ENCODE data around the gene EGFL6. TPM values are rescaled to one million over a fixed set of nuclear protein-coding genes. Genes with fewer than 3 reads are reported as not detected.

EGFL6 gene
- 0.11 TPM for polyA plus RNA-seq (2013, experiment 1 of 2)
- polyA plus RNA-seq (2013, experiment 2 of 2): 0.07 TPM

DNA sequence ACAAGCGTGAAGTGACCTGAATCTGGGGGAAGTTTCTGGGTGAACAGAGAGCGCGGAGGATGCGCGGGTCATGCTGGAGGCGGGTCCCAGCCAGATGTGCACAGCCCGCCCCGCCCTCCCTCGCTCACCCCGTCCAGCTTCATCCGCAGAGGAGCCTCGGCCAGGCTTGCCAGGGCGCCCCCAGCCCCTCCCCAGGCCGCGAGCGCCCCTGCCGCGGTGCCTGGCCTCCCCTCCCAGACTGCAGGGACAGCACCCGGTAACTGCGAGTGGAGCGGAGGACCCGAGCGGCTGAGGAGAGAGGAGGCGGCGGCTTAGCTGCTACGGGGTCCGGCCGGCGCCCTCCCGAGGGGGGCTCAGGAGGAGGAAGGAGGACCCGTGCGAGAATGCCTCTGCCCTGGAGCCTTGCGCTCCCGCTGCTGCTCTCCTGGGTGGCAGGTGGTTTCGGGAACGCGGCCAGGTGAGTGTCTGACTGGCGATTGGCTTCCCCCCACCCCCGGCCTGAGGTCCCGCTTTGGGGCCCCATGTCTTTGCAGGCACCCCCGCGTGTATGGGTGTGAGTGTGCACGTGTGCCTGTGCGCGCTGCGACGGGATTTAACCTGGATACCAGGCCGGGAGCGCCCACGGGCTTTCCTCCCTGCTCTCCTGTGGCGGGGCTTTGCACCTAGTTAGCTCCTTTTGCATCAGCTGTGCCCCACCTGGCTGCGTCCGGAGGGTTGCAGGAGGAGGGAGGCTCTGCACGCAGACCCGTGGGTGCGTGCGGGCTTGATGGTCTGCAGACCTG lies at the start of gene EGFL6:
Gene EGFL6 (plus strand): TSS at position 123 of the 782 bp plus-strand sequence. CDS start 261 bp downstream, at position 384.
- H3K27me3 ChIP-seq (ENCODE audit: insufficient read depth, low read length, poor library complexity): peaks cover 14% of the 10 kb centered on the region
- no CpG with 5 or more reads among the region's 57 CpGs for WGBS (ENCODE audit: extremely low coverage, insufficient coverage, low lambda C conversion rate)
- no peak within 1 kb of the TSS for H4K5ac ChIP-seq (ENCODE audit: low read length)
- H3K23ac ChIP-seq (ENCODE audit: low read length): no peak within 1 kb of the TSS
- no peak within 1 kb of the TSS for H2BK15ac ChIP-seq (replicated peaks; ENCODE audit: low read depth)
- no peaks in the 10 kb centered on the region for H3K36me3 ChIP-seq (ENCODE audit: control insufficient read depth, insufficient read depth, low read length)
- H3K79me2 ChIP-seq (ENCODE audit: control insufficient read depth, insufficient read depth, low read length): no peaks in the 10 kb centered on the region
- peak; percentile 11 for DNase-seq
- no peak within 1 kb of the TSS for H3K4me3 ChIP-seq (ENCODE audit: low read length)
- no peak within 1 kb of the TSS for H2AK5ac ChIP-seq (ENCODE audit: low read length)
- no peak within 1 kb of the TSS for H2BK120ac ChIP-seq (ENCODE audit: low read depth, low read length)
- no peaks in the 10 kb centered on the region for H3K4me1 ChIP-seq (ENCODE audit: control insufficient read depth, low read depth, low read length)
- H2BK5ac ChIP-seq (ENCODE audit: low read length): no peak within 1 kb of the TSS
- H3K18ac ChIP-seq (ENCODE audit: low read length): no peak within 1 kb of the TSS
- no peak within 1 kb of the TSS for H3K27ac ChIP-seq (ENCODE audit: low read depth, low read length)
- no peak within 1 kb of the TSS for H3K4ac ChIP-seq (ENCODE audit: low read depth, low read length)
- no peak within 1 kb of the TSS for H3K56ac ChIP-seq (ENCODE audit: low read length)
- H4K8ac ChIP-seq (ENCODE audit: low read depth, low read length): no peak within 1 kb of the TSS
- no peak within 1 kb of the TSS for H3K9ac ChIP-seq (ENCODE audit: low read length)
- H3K4me2 ChIP-seq (ENCODE audit: low read length): peak within 1 kb of the TSS; percentile 11
- no peaks in the 10 kb centered on the region for H3K79me1 ChIP-seq (ENCODE audit: low read length)

DNA sequence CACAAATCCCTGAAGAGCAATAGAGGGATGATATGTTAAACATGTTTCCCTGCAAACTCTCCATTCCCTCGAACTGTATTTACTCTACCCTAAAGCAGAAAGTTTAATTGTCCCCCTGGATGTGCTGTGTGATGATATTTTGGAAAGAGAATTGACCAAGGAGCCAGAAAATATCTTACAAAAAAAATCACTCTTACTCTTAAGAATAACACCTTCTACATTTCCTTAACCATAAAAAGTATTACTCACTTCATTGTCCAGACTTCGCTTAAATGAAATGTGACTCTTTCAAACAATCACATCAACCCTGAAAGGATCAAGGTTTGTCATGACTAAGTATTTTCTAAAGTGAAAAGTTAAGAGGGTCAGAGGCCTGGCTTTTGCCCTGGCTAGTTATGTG lies 49.0 kb upstream of the EGFL6 start:
- Histone ChIP-seq H3K27me3 (ENCODE audit: insufficient read depth, low read length, poor library complexity) (no peaks in the 10 kb centered on the region), H3K79me2 (ENCODE audit: control insufficient read depth, insufficient read depth, low read length) (no peaks in the 10 kb centered on the region), H3K18ac (ENCODE audit: low read length) (no peak overlapping the region), H3K4me2 (ENCODE audit: low read length) (no peak overlapping the region), H3K36me3 (ENCODE audit: control insufficient read depth, insufficient read depth, low read length) (no peaks in the 10 kb centered on the region), H3K4me1 (ENCODE audit: control insufficient read depth, low read depth, low read length) (no peaks in the 10 kb centered on the region), H3K4me3 (ENCODE audit: low read length) (no peak overlapping the region), H2BK15ac (replicated peaks; ENCODE audit: low read depth) (no peak overlapping the region), H2BK5ac (ENCODE audit: low read length) (no peak overlapping the region), H4K5ac (ENCODE audit: low read length) (no peak overlapping the region), H2AK5ac (ENCODE audit: low read length) (no peak overlapping the region), H3K4ac (ENCODE audit: low read depth, low read length) (no peak overlapping the region), H4K8ac (ENCODE audit: low read depth, low read length) (no peak overlapping the region), H3K23ac (ENCODE audit: low read length) (no peak overlapping the region), H3K9ac (ENCODE audit: low read length) (no peak overlapping the region), H3K56ac (ENCODE audit: low read length) (no peak overlapping the region), H3K27ac (ENCODE audit: low read depth, low read length) (no peak overlapping the region), H3K79me1 (ENCODE audit: low read length) (no peaks in the 10 kb centered on the region), H2BK120ac (ENCODE audit: low read depth, low read length) (no peak overlapping the region)
- DNase-seq: no peak
- no CpG with 5 or more reads among the region's 2 CpGs for WGBS (ENCODE audit: extremely low coverage, insufficient coverage, low lambda C conversion rate)

DNA sequence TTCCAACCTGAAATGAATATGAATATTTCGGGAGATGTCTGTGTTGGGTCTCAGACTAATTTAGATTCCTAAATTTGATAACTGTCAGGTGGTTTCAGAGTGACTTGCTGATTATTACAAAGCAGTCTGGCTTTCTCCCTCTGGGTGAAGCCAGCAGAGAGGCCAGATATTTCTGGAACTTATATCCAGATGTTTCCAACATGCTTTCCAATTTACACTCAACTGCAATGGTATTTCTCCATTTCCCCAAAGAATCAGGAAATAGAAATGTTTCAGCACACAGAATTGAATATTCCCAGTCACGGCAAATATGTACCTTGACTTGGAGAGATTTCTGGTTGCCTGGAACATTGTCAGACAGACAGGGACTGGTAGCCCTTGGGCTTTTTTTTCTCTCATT lies 48.5 kb upstream of the EGFL6 start:
- H2AK5ac ChIP-seq (ENCODE audit: low read length): no peak overlapping the region
- no peak overlapping the region for H2BK15ac ChIP-seq (replicated peaks; ENCODE audit: low read depth)
- no peak overlapping the region for H3K9ac ChIP-seq (ENCODE audit: low read length)
- H3K4me3 ChIP-seq (ENCODE audit: low read length): no peak overlapping the region
- H3K23ac ChIP-seq (ENCODE audit: low read length): no peak overlapping the region
- no peaks in the 10 kb centered on the region for H3K79me2 ChIP-seq (ENCODE audit: control insufficient read depth, insufficient read depth, low read length)
- no peak overlapping the region for H2BK120ac ChIP-seq (ENCODE audit: low read depth, low read length)
- H2BK5ac ChIP-seq (ENCODE audit: low read length): no peak overlapping the region
- no peak overlapping the region for H3K27ac ChIP-seq (ENCODE audit: low read depth, low read length)
- WGBS (ENCODE audit: extremely low coverage, insufficient coverage, low lambda C conversion rate): no CpG with 5 or more reads among the region's 2 CpGs
- no peaks in the 10 kb centered on the region for H3K4me1 ChIP-seq (ENCODE audit: control insufficient read depth, low read depth, low read length)
- no peak overlapping the region for H4K5ac ChIP-seq (ENCODE audit: low read length)
- H3K56ac ChIP-seq (ENCODE audit: low read length): no peak overlapping the region
- H4K8ac ChIP-seq (ENCODE audit: low read depth, low read length): no peak overlapping the region
- no peaks in the 10 kb centered on the region for H3K36me3 ChIP-seq (ENCODE audit: control insufficient read depth, insufficient read depth, low read length)
- H3K27me3 ChIP-seq (ENCODE audit: insufficient read depth, low read length, poor library complexity): no peaks in the 10 kb centered on the region
- H3K4ac ChIP-seq (ENCODE audit: low read depth, low read length): no peak overlapping the region
- H3K79me1 ChIP-seq (ENCODE audit: low read length): no peaks in the 10 kb centered on the region
- no peak overlapping the region for H3K18ac ChIP-seq (ENCODE audit: low read length)
- H3K4me2 ChIP-seq (ENCODE audit: low read length): no peak overlapping the region
- DNase-seq: no peak

DNA sequence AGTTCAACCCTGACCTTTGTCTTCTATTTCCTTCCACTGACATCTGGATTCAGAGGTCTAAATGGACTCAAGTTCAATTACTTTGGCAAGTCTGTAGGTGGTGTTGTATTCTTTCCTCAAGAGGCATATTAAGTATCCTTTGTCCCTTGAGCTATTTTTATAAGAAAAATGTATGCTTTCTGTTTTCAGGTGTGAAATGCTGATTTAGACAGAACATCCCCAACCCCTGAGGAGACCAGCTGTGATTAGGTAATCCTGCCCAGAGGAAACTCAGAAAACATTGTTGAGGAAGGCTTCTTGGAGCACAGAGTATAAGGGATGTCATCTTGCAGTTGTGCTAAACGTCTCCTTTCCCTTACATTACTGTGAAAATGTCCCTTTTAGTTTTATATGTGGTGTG lies 46.6 kb upstream of the EGFL6 start:
- no peaks in the 10 kb centered on the region for H3K79me1 ChIP-seq (ENCODE audit: low read length)
- H3K27ac ChIP-seq (ENCODE audit: low read depth, low read length): no peak overlapping the region
- H2BK15ac ChIP-seq (replicated peaks; ENCODE audit: low read depth): no peak overlapping the region
- no peak overlapping the region for H2AK5ac ChIP-seq (ENCODE audit: low read length)
- no peak overlapping the region for H3K4ac ChIP-seq (ENCODE audit: low read depth, low read length)
- no peak overlapping the region for H4K8ac ChIP-seq (ENCODE audit: low read depth, low read length)
- H3K23ac ChIP-seq (ENCODE audit: low read length): no peak overlapping the region
- no peak overlapping the region for H2BK5ac ChIP-seq (ENCODE audit: low read length)
- DNase-seq: no peak
- WGBS (ENCODE audit: extremely low coverage, insufficient coverage, low lambda C conversion rate): no CpG with 5 or more reads among the region's 1 CpG
- no peak overlapping the region for H3K4me2 ChIP-seq (ENCODE audit: low read length)
- H4K5ac ChIP-seq (ENCODE audit: low read length): no peak overlapping the region
- H2BK120ac ChIP-seq (ENCODE audit: low read depth, low read length): no peak overlapping the region
- no peaks in the 10 kb centered on the region for H3K79me2 ChIP-seq (ENCODE audit: control insufficient read depth, insufficient read depth, low read length)
- no peaks in the 10 kb centered on the region for H3K27me3 ChIP-seq (ENCODE audit: insufficient read depth, low read length, poor library complexity)
- H3K9ac ChIP-seq (ENCODE audit: low read length): no peak overlapping the region
- no peak overlapping the region for H3K4me3 ChIP-seq (ENCODE audit: low read length)
- no peak overlapping the region for H3K56ac ChIP-seq (ENCODE audit: low read length)
- H3K4me1 ChIP-seq (ENCODE audit: control insufficient read depth, low read depth, low read length): no peaks in the 10 kb centered on the region
- H3K18ac ChIP-seq (ENCODE audit: low read length): no peak overlapping the region
- H3K36me3 ChIP-seq (ENCODE audit: control insufficient read depth, insufficient read depth, low read length): no peaks in the 10 kb centered on the region

GRCh38 chrX:13533726-13534125 lies 35.7 kb upstream of the EGFL6 start:
- Histone ChIP-seq H3K4me3 (ENCODE audit: low read length) (no peak overlapping the region), H3K79me1 (ENCODE audit: low read length) (no peaks in the 10 kb centered on the region), H3K18ac (ENCODE audit: low read length) (no peak overlapping the region), H3K27me3 (ENCODE audit: insufficient read depth, low read length, poor library complexity) (no peaks in the 10 kb centered on the region), H3K23ac (ENCODE audit: low read length) (no peak overlapping the region), H3K36me3 (ENCODE audit: control insufficient read depth, insufficient read depth, low read length) (no peaks in the 10 kb centered on the region), H4K5ac (ENCODE audit: low read length) (no peak overlapping the region), H2AK5ac (ENCODE audit: low read length) (no peak overlapping the region), H3K4ac (ENCODE audit: low read depth, low read length) (no peak overlapping the region), H3K27ac (ENCODE audit: low read depth, low read length) (no peak overlapping the region), H2BK15ac (replicated peaks; ENCODE audit: low read depth) (no peak overlapping the region), H2BK120ac (ENCODE audit: low read depth, low read length) (no peak overlapping the region), H3K4me1 (ENCODE audit: control insufficient read depth, low read depth, low read length) (no peaks in the 10 kb centered on the region), H3K79me2 (ENCODE audit: control insufficient read depth, insufficient read depth, low read length) (no peaks in the 10 kb centered on the region), H3K56ac (ENCODE audit: low read length) (no peak overlapping the region), H3K9ac (ENCODE audit: low read length) (no peak overlapping the region), H2BK5ac (ENCODE audit: low read length) (no peak overlapping the region), H3K4me2 (ENCODE audit: low read length) (no peak overlapping the region), H4K8ac (ENCODE audit: low read depth, low read length) (no peak overlapping the region)
- no CpG with 5 or more reads among the region's 3 CpGs for WGBS (ENCODE audit: extremely low coverage, insufficient coverage, low lambda C conversion rate)
- no peak for DNase-seq

Data from mesendoderm (in vitro differentiated cells).